ENCODE results near the gene ATP8A2. TPM values are rescaled to one million over a fixed set of nuclear protein-coding genes. Genes with fewer than 3 reads are reported as not detected.
"Not testable (repeated sequence)": the region's sequence is repeated elsewhere in the genome, so short reads cannot be mapped to it uniquely, and the experiment has no call there.

Gene ATP8A2
- total and polyA plus RNA-seq, 2 of the 8 experiments (the other 6 are each of a cell fraction or from before 2014, with no cell fraction given) = 2.4 to 8.3 TPM

DNA sequence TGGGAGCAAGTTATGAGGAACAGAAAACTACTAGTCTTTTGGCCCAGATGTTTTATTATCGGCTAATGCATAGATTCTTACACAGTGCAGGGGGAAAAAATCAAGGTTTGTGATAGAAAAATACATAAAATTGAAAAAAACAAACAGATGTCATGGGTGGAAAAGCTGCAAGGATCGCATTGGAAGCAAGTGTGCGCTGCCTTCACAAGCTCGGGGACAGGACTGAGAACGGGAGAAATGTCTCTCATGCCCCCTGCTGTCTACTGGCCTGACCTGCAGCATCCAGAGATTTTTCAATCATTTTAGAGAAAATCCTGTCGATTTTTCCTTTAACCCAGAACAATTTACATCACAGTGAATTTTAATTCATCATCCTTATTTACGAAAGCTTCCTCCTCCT lies 700.6 kb downstream of the ATP8A2 start:
- CTCF ChIA-PET (ENCODE audit: partially characterized antibody) = interaction anchor here (1.3 to 11.4 kb wide), 3 partner anchors 236 to 498 kb away, joined by 7 to 76 read pairs (median 29); no protein-coding TSS in a partner anchor
- not testable (repeated sequence) for DNase-seq (ENCODE audit: low read depth in 1 of 2, low spot score in 2 of 2); H3K27ac ChIP-seq (ENCODE audit: low read depth, low read length)

More for the DNA sequence above, 700.6 kb downstream of the ATP8A2 start:
- H3K56ac ChIP-seq (replicated peaks; ENCODE audit: insufficient read length, low read depth, low read length); H2BK12ac ChIP-seq (ENCODE audit: low read depth, low read length); H3K4ac ChIP-seq (replicated peaks; ENCODE audit: insufficient read length, low read depth, low read length); H3K9me3 ChIP-seq (ENCODE audit: insufficient read depth in 2 of 2, low read depth in 1 of 2, low read length in 1 of 2); H3K4me3 ChIP-seq (ENCODE audit: extremely low read depth in 1 of 4, insufficient read depth in 2 of 4, low read depth in 3 of 4, low read length in 4 of 4); H3K18ac ChIP-seq (ENCODE audit: extremely low read depth, low read length); H2AK5ac ChIP-seq (ENCODE audit: low read depth, low read length); H2BK15ac ChIP-seq (ENCODE audit: low read length); H2BK5ac ChIP-seq (ENCODE audit: low read depth, low read length); H3K23me2 ChIP-seq (ENCODE audit: low read depth, low read length); H3K9ac ChIP-seq (replicated peaks in 1 of 4; ENCODE audit: extremely low read depth in 1 of 4, low read depth in 3 of 4, low read length in 3 of 4); H4K91ac ChIP-seq (replicated peaks; ENCODE audit: insufficient read length, low read length); H3K23ac ChIP-seq (ENCODE audit: insufficient read length); H3K14ac ChIP-seq (ENCODE audit: insufficient read length); H3K4me1 ChIP-seq (replicated peaks in 1 of 4; ENCODE audit: control insufficient read depth in 3 of 4, insufficient read depth in 4 of 4, low read length in 3 of 4); H2AFZ ChIP-seq (ENCODE audit: low read length); H4K8ac ChIP-seq (ENCODE audit: extremely low read depth, insufficient read depth, low read length); H3K79me2 ChIP-seq (ENCODE audit: control insufficient read depth in 1 of 2, insufficient read depth in 2 of 2, low read length in 2 of 2); H2BK20ac ChIP-seq (ENCODE audit: low read length); H3K27me3 ChIP-seq (replicated peaks in 1 of 4; ENCODE audit: control insufficient read depth in 3 of 4, extremely low read depth in 1 of 4, insufficient read depth in 3 of 4, low read length in 3 of 4); H3K4me2 ChIP-seq (ENCODE audit: insufficient read depth in 1 of 2, low read depth in 2 of 2, low read length in 2 of 2); H4K5ac ChIP-seq (ENCODE audit: insufficient read length, low read depth, low read length); H2BK120ac ChIP-seq (replicated peaks; ENCODE audit: low read depth, low read length); H3K79me1 ChIP-seq (ENCODE audit: low read depth, low read length); H3K36me3 ChIP-seq (ENCODE audit: control insufficient read depth in 2 of 4, insufficient read depth in 4 of 4, low read length in 3 of 4); POLR2A ChIA-PET (ENCODE audit: partially characterized antibody); H4K20me1 ChIP-seq (replicated peaks in 1 of 2; ENCODE audit: control insufficient read depth in 1 of 2, insufficient read depth in 2 of 2, low read length in 2 of 2): not testable (repeated sequence)
- 32% methylated on average over 5 of the region's 7 CpGs; no CpG with 5 or more reads in 1 of the 2 experiments for WGBS, 2 experiments (ENCODE audit: extremely low coverage in 1 of 2, insufficient coverage in 1 of 2, insufficient read length in 1 of 2, insufficient replicate concordance in 2 of 2, low coverage in 1 of 2, low lambda C conversion rate in 2 of 2, missing lambda C conversion rate in 1 of 2)
- peak; percentile 100 for FAIRE-seq

All from H1 (cell line).